Measurements from ENCODE around the gene HDDC2.

The HDDC2 gene

DNA sequence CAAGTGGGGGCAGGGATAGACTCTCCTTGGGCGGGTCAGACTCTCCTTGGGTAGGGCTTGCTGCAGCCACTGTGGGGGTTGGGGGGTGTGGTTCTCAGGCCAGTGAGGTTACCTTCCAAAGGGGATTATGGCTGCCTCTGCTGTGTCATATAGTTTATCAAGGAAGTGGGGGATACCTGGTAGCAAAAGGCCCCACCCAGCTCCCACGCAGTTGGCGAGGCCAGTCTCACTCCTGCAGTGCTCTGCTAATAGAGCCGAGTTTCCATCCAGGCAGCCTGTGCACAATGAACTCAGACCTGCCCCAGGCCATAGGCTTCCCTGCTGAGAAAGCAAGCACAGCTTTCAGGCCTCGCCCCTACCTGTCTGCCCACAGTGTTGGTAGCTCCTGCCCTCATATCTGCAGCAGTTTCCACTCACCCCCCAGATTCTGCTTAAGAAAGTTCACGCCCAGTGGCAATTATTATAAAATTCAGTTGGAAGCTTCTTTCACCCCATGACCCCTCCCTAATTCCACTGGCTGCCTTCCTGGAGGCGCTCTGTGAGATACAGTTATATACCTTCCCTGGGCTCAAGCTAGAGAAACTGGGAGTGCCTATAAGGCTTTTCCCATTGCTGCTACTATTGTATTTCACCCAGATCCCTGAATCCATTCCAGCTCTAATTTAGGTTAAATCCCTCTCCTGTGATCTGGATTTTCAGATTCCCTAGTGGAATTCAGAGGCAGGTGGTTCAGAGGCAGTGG is 56.1 kb downstream of the HDDC2 start:
- FAIRE-seq (no peak), DNase-seq (ENCODE audit: insufficient read length, low spot score) (no peak)

DNA sequence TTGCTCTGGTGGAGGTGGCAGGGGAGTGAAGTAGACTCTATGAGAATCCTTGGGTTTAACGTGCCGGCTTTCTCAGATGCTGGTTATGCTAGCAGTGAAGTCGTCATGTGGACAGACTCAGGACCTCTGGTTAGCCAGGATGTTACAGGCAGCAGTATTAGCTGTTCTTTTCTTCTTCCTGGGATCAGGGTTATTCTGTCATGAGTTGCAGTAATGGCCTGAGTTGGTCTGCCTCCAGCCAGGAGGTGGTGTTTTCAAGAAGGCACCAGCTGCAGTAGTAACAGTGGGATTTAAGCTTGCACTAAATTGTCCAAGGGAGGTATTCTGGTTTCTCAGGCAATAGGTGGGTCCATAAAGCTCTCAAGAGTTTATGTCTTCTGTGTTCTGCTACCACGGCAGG is 56.7 kb downstream of the HDDC2 start:
- no peak for FAIRE-seq
- no peak for DNase-seq (ENCODE audit: insufficient read length, low spot score)

DNA sequence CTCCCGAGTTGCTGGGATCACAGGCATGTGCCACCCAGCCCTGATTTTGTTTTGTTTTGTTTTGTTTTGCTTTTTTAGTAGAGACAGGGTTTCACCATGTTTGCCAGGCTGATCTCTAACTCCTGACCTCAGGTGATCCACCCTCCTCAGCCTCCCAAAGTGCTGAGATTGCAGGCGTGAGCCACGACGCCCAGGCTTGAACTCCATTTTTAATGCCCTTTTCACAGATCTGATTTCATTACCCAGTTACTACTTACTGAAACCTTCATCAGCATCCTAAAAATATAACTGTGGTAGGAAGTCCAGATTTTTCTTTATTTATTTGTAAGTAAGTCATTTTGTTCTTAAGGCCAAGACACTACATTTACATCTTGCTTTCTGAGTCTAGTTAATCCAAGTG is 64.0 kb downstream of the HDDC2 start:
- FAIRE-seq = no peak
- DNase-seq (ENCODE audit: insufficient read length, low spot score) = no peak

DNA sequence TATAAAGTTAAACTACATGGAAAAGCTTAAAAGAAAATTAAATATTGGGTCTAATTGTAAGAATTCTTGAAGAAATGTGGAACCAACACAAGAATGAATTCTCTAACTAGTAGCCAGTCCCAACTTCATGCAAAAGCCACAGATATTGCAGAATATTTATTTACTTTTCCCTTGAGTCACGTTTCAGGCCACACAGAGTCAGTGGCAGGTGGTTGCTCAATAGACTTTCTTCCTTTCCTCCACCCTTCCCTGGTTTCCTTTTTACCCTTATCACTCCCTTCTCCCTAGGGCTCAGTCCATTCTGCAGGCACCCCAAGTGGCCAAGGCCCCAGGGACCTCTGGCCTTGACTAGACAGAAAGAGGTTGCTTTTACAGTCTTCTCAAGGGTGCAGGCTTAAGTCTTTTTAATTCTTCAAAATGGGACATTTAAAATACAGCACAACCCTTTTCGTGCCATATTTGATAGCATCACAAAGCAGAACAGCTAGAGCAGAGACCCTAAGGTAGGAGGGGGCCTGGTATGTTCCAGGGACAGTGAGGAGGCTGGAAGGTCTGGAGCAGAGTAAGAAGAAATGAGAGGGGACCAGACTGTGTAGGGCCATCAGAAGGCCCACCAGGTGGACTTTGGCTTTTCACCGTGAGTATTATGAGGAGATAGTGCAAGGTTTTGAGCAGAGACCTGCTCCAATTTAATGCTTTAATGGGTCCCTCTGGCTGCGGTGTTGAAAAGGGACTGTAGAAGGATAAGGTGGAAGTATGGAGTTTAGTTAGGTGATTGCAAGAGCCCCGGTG is 65.0 kb downstream of the HDDC2 start:
- DNase-seq (ENCODE audit: insufficient read length, low spot score) (no peak), FAIRE-seq (no peak)

DNA sequence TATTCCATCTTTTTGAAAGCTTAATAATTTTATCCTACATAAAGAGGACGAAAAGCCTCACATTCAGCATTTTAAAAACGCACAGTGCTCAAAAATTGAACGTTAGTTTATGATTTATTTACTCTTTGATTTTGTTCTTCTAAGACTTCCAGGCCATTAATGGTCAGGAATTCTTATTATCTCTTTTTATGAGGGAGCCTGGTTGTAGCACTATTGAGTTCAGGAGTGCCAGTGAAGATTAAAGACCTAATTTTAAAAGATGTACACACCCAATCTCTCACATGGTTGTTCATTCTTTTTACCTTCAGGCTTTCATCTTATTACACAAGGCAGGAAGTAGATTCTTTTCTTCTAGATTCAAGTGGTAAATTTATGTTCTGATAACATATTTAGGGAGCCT is 68.6 kb downstream of the HDDC2 start:
- DNase-seq (ENCODE audit: insufficient read length, low spot score) = no peak
- FAIRE-seq = no peak

DNA sequence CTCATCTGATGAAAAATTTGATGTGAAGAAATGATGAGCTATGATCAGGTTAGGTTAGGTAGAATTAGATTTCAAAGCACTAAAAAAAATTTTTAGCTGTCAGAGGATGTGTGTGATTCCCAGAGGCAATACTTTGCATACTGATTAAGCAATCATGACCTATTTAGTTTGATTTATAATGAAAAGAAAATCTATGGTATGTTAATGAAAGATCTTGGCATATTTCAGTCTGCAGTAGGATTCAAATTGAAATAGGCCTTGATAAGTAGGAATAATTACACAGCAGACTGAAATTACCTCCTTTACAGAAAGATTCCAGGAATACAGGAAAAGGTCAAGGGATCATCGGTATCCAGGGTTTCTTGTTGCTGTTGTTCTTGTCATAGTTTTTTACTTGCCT is 69.3 kb downstream of the HDDC2 start:
- FAIRE-seq (no peak), DNase-seq (ENCODE audit: insufficient read length, low spot score) (no peak)

DNA sequence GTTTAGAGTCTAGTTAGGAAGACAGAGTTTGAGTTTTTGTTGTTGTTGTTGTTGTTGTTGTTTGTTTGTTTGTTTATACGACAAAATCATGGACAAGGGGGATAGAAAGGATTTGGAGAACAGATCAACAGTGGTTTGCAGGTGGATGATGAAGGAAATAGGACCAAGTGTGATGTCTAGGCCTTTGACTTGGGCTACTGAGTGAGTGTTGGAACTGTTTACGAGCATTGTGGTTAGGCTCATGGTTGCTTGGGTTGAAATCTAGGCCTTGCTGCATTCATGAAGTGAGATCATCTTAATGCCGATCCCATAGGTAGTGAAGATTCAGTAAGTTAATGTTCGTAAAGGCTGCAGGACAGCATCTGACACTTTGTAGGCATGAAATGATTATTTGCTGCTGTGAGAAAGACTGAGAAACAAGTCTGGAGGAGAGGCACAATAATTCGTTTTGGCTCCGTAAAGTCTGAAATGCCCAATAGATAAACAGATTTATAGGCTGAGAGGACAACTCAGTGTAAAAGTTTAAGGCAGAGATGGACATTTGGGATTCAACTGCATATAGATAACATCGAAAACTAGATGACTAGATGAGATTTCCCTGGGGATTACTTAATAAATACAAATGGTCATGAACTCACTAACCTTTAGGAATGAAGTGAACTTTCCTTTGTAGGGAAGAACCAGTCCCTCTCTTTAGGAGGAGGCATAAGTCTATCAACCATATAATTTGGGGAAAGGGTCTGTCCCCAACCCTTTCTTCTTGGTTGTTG is 70.0 kb downstream of the HDDC2 start:
- DNase-seq (ENCODE audit: insufficient read length, low spot score) (no peak), FAIRE-seq (no peak)

DNA sequence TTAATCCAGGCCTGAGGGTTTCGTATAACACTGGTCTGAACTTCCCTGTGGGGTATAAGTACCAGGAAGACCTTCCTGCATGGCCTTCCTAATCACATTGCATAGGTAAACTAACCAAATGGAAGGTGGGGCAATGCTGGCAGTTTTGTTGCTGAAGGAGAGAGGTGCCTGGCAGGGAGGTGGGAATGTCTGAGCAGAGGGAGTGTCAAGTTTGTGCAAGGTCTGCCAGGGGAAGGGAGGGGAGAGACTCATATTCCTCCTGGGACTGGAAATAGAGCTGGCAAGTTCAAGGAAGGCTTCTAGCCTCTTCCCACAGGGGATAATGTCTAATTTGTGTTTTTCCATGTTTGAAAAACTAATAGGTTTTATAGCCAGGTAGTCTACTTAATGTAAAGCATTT is 70.6 kb downstream of the HDDC2 start:
- FAIRE-seq (no peak), DNase-seq (ENCODE audit: insufficient read length, low spot score) (no peak)

DNA sequence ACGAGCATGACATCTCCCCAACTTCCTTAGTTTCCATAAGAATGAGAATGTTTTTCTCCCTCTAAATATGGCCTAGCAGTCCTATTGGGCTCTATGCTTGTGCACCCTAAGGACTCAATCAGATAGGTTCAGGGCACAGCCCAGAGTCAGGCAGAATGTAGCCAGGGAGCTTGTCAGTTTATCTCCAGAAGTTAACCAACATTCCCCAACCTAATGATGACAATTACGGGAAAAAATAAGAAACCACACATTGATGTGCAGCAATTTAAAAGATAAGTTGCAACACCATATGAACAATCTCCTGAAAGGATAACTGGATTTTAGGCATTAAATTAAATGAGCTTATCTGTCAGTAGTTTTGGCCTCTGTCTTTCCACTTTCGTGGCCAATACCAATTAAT is 71.1 kb downstream of the HDDC2 start:
- FAIRE-seq (no peak), DNase-seq (ENCODE audit: insufficient read length, low spot score) (no peak)

DNA sequence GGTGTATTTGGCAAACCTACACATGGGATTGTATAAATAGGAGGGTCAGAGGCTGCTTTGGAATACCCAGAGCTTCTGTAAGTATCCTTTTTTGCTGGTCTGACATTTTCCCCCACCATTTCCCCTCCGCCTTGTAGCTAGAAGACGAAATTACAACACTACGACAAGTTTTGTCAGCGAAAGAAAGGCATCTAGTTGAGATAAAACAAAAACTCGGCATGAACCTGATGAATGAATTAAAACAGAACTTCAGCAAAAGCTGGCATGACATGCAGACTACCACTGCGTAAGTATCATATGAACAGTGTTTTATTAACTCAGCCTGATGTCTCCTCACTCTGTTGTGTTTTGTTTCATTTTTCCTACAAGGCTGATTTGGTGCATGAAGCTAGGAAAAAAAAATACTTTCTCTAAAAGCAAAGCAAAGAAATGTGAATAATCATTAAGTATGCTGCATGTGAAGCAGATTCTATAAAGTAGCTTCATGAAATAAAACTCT is 72.7 kb downstream of the HDDC2 start:
- FAIRE-seq = no peak
- no peak for DNase-seq (ENCODE audit: insufficient read length, low spot score)

DNA sequence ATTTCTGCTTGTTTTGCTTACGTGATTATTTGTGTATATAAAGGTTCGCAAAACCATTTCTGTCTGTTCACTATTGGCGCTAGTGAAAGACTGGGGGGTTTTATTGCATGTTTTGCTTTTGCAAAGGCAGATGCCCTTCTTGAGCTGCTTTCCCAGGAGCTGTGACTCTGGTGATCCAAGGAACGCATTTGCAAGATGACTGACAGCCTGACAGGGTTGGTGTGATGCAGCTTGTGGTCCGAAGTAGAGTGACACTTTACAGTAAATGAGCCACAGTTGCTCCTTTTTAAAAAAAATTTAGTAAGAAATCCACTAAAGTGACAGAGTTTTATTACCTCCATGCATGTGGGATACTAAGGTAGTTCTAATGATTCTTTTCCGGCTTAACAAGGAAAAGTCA is 74.5 kb downstream of the HDDC2 start:
- FAIRE-seq (no peak), DNase-seq (ENCODE audit: insufficient read length, low spot score) (no peak)
